MV-4-11 (cell line): ENCODE results near the gene UBE2R2.
"Not testable (repeated sequence)": the region's sequence is repeated elsewhere in the genome, so short reads cannot be mapped to it uniquely, and the experiment has no call there.

Experiments
- DNase-seq: peaks from one replicate; lab custom pipeline; 2025; lab: John Stamatoyannopoulos, UW

The UBE2R2 gene

GRCh38 chr9:33799928-33800704 lies 16.8 kb upstream of the UBE2R2 start:
- DNase-seq = no peak

DNA sequence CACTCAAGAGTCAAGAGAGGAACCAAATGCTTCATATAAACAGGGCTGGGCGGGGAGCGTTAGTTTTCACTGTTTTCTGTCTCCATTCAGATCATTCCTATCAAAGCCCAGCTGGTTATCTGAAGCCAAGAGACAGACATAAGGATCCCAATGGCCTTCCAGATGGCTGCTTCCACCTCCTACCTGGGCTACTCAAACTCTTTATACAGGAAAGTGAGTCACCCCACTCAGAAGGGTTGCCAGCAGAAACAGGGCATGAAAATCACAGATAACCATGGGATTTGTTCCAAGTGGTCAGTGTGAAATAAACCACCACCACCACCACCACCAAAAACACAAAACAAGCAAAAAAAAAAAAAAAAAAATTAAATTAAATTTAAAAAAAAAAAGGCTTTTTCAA lies 16.1 kb upstream of the UBE2R2 start:
- no peak for DNase-seq

DNA sequence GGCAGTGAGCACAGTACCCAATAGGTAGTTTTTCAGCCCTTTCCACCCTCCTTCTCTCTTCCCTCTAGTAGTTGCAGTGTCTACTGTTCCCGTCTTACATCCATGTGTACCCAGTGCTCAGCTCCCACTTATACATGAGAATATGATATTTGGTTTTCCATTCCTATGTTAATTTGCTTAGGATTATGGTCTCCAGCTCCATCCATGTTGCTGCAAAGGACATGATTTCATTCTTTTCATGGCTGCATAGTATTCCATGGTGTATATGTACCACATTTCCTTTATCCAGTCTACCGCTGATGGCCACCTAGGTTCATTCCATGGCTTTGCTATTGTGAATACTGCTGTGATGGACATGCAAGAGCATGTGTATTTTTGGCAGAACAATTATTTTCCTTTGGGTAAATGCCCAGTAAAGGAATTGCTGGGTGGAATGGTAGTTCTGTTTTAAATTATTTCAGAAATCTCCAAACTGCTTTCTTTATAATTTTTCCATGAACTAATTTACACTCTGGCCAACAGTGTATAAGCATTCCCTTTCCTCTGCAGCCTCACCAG lies 14.9 kb upstream of the UBE2R2 start:
- not testable (repeated sequence) for DNase-seq

- not testable (repeated sequence) for DNase-seq
These were observed 12.8 kb upstream of the UBE2R2 start for GRCh38 chr9:33804196-33804595.

- not testable (repeated sequence) for DNase-seq
These were observed 9.8 kb upstream of the UBE2R2 start for GRCh38 chr9:33807156-33807555.

GRCh38 chr9:33808979-33809322 lies 8.0 kb upstream of the UBE2R2 start:
- DNase-seq = not testable (repeated sequence)

DNA sequence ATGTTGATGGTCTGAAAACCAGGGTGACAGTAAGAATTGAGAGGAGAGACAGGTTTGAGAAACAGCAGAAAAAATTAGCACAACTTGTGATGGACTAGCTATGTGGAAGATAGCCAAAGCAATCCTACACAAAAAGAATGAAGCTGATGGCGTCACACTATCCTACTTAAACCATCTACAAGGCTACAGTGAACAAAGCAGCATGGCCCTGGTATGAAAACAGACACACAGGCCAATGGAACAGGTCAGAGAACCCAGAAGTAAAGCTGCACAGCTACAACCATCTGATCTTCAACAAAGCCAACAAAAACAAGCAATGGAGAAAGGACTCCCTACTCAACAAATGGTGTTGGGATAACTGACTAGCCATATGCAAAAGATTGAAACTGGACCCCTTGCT lies 7.5 kb upstream of the UBE2R2 start:
- DNase-seq = no peak

GRCh38 chr9:33813712-33814641 lies 3.0 kb upstream of the UBE2R2 start:
- DNase-seq = peak; percentile 56

DNA sequence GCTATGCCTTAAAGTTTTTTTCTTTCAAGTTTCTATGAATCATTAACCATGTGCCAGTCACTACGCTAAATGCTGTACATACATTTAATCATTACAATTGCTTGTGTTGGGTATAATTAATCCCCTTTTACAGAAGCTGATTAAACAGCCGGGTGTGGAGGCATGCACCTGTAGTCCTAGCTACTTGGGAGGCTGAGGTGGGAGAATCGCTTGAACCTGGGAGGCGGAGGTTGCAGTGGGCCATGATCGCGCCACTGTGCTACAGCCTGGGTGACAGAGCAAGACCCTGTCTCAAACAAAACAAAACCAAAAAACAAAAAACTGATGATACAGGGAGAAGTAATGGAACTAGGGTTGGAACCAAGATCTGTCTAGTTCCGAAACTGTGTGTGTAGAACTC lies 1.2 kb upstream of the UBE2R2 start:
- DNase-seq = no peak

DNA sequence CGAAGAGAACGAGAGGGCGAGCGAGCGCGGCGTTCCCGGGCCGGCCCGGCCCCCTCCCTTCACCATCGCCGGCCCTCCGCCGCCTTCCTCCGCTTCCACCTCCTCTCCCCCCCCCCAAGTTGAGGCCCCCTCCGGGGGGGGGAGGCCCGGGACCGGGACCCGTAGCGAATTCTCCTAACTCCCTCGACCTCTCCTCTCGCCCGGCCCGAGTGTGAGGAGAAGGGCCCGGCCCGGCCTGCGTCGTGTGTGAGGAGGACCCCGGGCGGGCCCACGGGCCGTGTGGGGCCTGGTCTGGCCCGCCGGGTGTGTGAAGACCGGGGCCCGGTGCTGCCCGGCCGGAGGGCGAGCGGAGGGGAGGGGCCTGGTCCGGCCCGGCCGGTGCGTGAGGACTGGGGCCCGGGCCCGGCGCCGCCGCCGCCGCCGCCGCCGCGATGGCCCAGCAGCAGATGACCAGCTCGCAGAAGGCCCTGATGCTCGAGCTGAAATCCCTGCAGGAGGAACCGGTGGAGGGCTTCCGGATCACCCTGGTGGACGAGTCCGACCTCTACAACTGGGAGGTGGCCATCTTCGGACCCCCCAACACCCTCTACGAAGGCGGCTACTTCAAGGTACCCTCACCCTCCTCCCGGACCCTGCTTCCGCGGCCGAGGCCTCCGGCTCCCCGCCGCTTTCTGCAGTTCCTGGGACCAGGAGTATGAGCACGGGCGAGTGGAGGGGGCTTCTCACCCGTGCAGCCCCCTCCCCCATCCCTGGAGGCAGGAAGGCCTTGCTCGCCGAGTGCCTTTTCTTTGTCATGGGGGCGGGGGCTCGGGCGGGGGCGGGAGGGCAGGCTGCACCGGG lies 587 bp downstream of the UBE2R2 start:
- peak; percentile 13 for DNase-seq

DNA sequence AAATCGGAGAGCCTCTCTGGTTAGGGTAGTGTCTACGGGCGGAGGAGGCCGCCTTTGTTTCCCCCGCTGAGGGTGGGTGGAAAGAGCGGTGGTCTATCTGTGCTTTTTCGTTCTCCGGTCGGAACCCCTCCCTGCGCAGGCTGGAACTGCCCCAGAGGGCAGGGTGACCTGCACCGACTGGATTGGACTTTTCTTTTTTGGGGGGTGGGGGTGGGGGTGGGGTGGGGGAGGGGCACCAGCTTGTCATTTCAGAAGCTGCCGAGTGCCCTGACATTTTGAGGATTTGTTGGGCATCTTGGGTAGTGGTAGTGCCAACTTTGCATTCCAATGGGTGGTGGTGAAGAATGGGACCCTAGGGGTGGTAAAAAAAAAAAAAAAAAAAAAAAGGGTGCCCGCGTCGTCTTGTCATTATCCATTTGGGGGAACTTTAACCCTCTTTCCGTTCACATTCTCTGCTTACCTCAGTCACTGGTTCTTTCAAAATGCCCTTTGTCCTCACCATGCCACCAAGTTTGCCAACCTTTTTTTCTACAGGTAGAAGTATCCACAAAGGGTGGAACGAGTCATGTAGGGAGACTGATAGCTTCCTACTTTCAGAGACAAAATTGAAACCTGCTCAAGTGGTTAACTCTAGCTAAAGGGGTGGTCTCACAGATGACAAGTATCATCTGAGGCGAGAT lies 1.3 kb downstream of the UBE2R2 start:
- no peak for DNase-seq

- no peak for DNase-seq
These were observed 2.0 kb downstream of the UBE2R2 start for GRCh38 chr9:33818847-33819500.

DNA sequence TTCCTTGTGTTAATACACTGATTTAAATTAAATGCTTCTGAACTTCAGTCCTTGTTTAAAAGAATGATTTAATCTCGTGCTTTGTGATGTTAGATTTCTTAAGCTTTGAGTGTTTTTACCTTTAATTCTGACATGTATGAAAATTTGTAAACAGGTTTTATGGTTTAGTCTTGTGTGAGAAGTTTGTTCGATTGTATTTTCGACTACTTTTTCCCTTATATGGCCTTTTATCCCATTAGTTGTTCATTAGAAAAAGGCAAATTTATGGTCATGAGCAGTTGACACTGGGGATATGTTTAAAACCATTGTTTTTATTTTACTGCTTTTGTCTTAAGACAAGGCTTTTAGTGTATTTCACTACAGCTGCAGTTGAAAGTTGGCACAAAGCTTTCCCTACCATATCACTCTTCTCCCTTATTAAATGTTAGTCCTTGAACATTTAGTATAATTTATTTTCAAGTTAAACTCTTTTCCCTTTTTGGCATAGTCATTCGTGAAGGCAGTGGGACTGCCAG lies 3.3 kb downstream of the UBE2R2 start:
- no peak for DNase-seq

DNA sequence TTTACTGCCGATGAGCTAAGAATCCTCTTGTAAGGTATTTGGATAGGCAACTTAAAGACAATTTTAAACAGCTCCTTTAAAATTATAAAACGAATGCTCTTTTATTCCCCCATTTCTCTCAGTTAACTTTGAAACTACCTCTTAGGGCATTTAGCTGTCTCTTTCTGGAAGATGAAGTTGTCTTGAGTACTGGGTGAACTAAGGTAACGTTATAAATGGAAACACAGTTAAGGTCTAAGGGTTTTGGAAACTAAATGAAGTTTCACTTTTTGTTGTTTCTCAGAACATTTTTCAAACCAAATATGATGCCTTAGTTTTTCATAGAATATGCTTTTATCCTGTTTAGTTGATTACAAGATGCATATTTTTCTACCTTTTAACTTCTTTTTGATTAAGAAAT lies 6.8 kb downstream of the UBE2R2 start:
- no peak for DNase-seq

- DNase-seq = not testable (repeated sequence)
These were observed 10.3 kb downstream of the UBE2R2 start for GRCh38 chr9:33827285-33827684.

GRCh38 chr9:33829641-33830230 lies 12.8 kb downstream of the UBE2R2 start:
- DNase-seq = peak; percentile 78

- DNase-seq = no peak
These were observed 18.8 kb downstream of the UBE2R2 start for GRCh38 chr9:33835625-33836260.

- DNase-seq = peak; percentile 97
These were observed 19.3 kb downstream of the UBE2R2 start for GRCh38 chr9:33836261-33836660.

DNA sequence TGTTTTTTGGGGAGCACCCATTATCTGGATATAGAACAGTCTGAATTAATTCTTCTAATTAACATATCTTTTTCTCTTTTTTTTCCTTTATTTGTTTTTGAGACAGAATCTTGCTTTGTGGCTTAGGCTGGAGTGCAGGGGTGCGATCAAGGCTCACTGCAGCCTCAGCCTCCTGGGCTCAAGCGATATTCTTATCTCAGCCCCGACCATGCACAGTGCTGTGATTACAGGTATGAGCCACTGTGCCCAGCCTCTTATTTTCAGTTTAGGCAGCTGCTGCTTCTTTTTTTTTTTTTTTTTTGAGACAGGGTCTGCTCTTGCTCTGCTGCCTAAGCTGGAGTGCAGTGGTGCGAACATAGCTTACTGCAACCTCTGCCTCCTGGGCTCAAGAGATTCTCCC lies 20.2 kb downstream of the UBE2R2 start:
- no peak for DNase-seq

DNA sequence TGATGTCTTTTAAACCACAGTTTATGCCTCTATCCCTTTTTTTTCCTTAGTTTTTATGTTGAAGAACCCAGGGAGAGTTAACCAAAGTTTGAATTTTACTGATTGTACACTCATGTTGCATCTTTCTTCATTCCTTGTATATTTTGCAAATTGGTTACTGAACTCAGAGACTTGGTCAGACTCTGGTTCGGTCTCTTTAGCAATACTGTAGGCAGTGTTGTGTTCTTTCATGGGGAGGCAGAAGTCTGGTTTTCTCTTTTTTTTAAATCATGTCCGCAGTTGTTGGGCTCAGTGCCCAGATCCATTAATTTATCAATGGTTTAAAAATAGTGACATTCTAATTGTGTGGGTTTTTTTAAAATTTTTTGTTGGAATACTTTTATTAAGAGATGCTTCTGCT lies 23.4 kb downstream of the UBE2R2 start:
- DNase-seq = no peak
